ENCODE results near the gene SLC26A11. TPM values are rescaled to one million over a fixed set of nuclear protein-coding genes. Genes with fewer than 3 reads are reported as not detected.

SLC26A11 gene
- total and polyA plus RNA-seq, 2 donors (not counting 1 experiment from before 2014, with no cell fraction given): 10.1 to 31.4 TPM

DNA sequence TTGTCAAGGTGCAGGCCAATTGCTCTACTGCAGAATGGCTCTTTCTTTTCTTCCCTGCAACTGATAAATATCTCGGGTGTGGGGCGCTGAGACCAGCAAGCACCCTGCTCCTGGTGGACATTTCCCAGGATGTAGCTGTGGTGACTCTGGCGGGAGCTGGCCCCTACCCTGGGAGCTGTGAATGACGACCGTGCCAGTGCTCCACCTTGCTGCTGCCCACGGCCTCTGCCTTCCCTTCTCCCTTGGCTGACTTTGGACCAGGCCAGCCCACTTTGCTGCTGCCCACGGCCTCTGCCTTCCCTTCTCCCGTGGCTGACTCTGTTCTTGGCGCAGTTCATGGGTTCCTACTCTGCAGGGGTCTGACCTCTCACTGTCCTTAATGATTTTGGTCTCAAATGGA lies 34.3 kb upstream of the SLC26A11 start:
- 87% methylated on average over 9 of the region's 9 CpGs for WGBS (ENCODE audit: insufficient coverage)
- CTCF ChIA-PET: no interaction called here

DNA sequence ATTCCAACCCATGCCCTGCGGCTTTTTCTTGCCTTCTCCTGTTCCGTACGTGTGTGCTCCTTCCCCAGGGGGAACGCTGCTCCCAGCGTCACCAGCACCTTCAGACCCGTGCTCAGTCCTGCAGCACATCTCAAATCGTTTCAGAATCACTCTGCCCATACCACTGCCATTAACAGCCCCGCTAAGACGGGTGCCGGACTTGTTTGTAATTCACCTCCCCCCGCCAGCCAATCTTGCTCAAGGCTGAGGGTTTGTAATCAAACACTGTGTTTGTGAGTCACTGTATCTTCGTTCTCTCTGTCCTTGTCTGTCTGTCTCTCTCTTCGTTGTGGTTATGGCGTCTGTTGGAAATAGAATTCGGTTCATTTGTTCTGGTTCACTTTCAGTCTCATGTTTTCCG lies 33.1 kb upstream of the SLC26A11 start:
- Histone ChIP-seq H3K4me2 (replicated peaks; ENCODE audit: low read depth, low read length, poor library complexity, severe bottlenecking) (no peak overlapping the region), H3K4me1 (ENCODE audit: control insufficient read depth in 2 of 2, insufficient read depth in 2 of 2, low read length in 2 of 2) (no peaks in the 10 kb centered on the region), H3K4me3 (ENCODE audit: control extremely low read depth in 1 of 5, extremely low read depth in 1 of 5, insufficient read depth in 1 of 5, low read depth in 2 of 5, low read length in 4 of 5) (no peak overlapping the region), H3K36me3 (replicated peaks in 1 of 2; ENCODE audit: control extremely low read depth in 1 of 2, control insufficient read depth in 1 of 2, extremely low read depth in 1 of 2, insufficient read depth in 2 of 2, low read length in 1 of 2) (no peaks in the 10 kb centered on the region), H3K79me2 (ENCODE audit: control insufficient read depth, insufficient read depth, low read length) (no peaks in the 10 kb centered on the region), H3K27ac (ENCODE audit: low read length in 2 of 2) (no peak overlapping the region), H3K9ac (ENCODE audit: low read length) (no peak overlapping the region), H2AFZ (ENCODE audit: insufficient read depth, low read depth, low read length, poor library complexity, severe bottlenecking) (no peak overlapping the region), H4K20me1 (ENCODE audit: control insufficient read depth, insufficient read depth, low read length, poor library complexity, severe bottlenecking) (no peaks in the 10 kb centered on the region), H3K9me3 (ENCODE audit: control extremely low read depth in 1 of 3, control insufficient read depth in 2 of 3, insufficient read depth in 1 of 3, low read length in 2 of 3) (no peaks in the 10 kb centered on the region), H3K27me3 (replicated peaks in 1 of 4; ENCODE audit: control extremely low read depth in 1 of 4, control insufficient read depth in 3 of 4, insufficient read depth in 4 of 4, low read length in 3 of 4) (peaks cover 0 to 5% (median 0%) of the 10 kb centered on the region in 4 experiments)
- Mint-ChIP-seq H3K27me3 (peaks cover 7% of the 10 kb centered on the region), H3K9me3 (ENCODE audit: insufficient read depth) (no peaks in the 10 kb centered on the region), H3K4me3 (no peak overlapping the region), H3K4me1 (no peaks in the 10 kb centered on the region), H3K27ac (no peak overlapping the region)
- WGBS (ENCODE audit: insufficient coverage): 97% methylated on average over 16 of the region's 16 CpGs
- CTCF ChIA-PET: interaction anchor here (0.5 kb wide), 1 partner anchor 147 kb away, joined by 3 read pairs; no protein-coding TSS in a partner anchor
- POLR2A ChIA-PET: no interaction called here
- no peak for TF ChIP-seq EZH2 (IDR thresholded peaks at IDR 0.05; ENCODE audit: borderline replicate concordance, insufficient read depth, low read depth, low read length, poor library complexity, severe bottlenecking)
- TF ChIP-seq, protein P1, sequence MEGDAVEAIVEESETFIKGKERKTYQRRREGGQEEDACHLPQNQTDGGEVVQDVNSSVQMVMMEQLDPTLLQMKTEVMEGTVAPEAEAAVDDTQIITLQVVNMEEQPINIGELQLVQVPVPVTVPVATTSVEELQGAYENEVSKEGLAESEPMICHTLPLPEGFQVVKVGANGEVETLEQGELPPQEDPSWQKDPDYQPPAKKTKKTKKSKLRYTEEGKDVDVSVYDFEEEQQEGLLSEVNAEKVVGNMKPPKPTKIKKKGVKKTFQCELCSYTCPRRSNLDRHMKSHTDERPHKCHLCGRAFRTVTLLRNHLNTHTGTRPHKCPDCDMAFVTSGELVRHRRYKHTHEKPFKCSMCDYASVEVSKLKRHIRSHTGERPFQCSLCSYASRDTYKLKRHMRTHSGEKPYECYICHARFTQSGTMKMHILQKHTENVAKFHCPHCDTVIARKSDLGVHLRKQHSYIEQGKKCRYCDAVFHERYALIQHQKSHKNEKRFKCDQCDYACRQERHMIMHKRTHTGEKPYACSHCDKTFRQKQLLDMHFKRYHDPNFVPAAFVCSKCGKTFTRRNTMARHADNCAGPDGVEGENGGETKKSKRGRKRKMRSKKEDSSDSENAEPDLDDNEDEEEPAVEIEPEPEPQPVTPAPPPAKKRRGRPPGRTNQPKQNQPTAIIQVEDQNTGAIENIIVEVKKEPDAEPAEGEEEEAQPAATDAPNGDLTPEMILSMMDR (IDR thresholded peaks at IDR 0.05): no peak
- no peak for ATAC-seq (ENCODE audit: low read depth)
- intact Hi-C loops (cut with micrococcal nuclease): no loop called here
- DNase-seq: no peak

More for the DNA sequence above, 34.3 kb upstream of the SLC26A11 start:
- Mint-ChIP-seq H3K4me1 (no peaks in the 10 kb centered on the region), H3K4me3 (no peak overlapping the region), H3K27me3 (peaks cover 4% of the 10 kb centered on the region), H3K27ac (no peak overlapping the region), H3K9me3 (ENCODE audit: insufficient read depth) (no peaks in the 10 kb centered on the region)
- H3K4me2 ChIP-seq (replicated peaks; ENCODE audit: low read depth, low read length, poor library complexity, severe bottlenecking): no peak overlapping the region
- no peak for TF ChIP-seq EZH2 (IDR thresholded peaks at IDR 0.05; ENCODE audit: borderline replicate concordance, insufficient read depth, low read depth, low read length, poor library complexity, severe bottlenecking)
- TF ChIP-seq, protein P1 (IDR thresholded peaks at IDR 0.05): no peak
- H3K4me1 ChIP-seq (ENCODE audit: control insufficient read depth in 2 of 2, insufficient read depth in 2 of 2, low read length in 2 of 2): no peaks in the 10 kb centered on the region
- H3K27ac ChIP-seq (ENCODE audit: low read length in 2 of 2): no peak overlapping the region
- no peaks in the 10 kb centered on the region for H3K36me3 ChIP-seq (replicated peaks in 1 of 2; ENCODE audit: control extremely low read depth in 1 of 2, control insufficient read depth in 1 of 2, extremely low read depth in 1 of 2, insufficient read depth in 2 of 2, low read length in 1 of 2)
- POLR2A ChIA-PET: no interaction called here
- no peak overlapping the region for H3K4me3 ChIP-seq (ENCODE audit: control extremely low read depth in 1 of 5, extremely low read depth in 1 of 5, insufficient read depth in 1 of 5, low read depth in 2 of 5, low read length in 4 of 5)
- no peak overlapping the region for H3K9ac ChIP-seq (ENCODE audit: low read length)
- intact Hi-C loops (cut with micrococcal nuclease): no loop called here
- H4K20me1 ChIP-seq (ENCODE audit: control insufficient read depth, insufficient read depth, low read length, poor library complexity, severe bottlenecking): no peaks in the 10 kb centered on the region
- no peaks in the 10 kb centered on the region for H3K79me2 ChIP-seq (ENCODE audit: control insufficient read depth, insufficient read depth, low read length)
- ATAC-seq (ENCODE audit: low read depth): no peak
- H3K9me3 ChIP-seq (ENCODE audit: control extremely low read depth in 1 of 3, control insufficient read depth in 2 of 3, insufficient read depth in 1 of 3, low read length in 2 of 3): no peaks in the 10 kb centered on the region
- H3K27me3 ChIP-seq (replicated peaks in 1 of 4; ENCODE audit: control extremely low read depth in 1 of 4, control insufficient read depth in 3 of 4, insufficient read depth in 4 of 4, low read length in 3 of 4): peaks cover 0 to 5% (median 0%) of the 10 kb centered on the region in 4 experiments
- no peak for DNase-seq
- H2AFZ ChIP-seq (ENCODE audit: insufficient read depth, low read depth, low read length, poor library complexity, severe bottlenecking): no peak overlapping the region
